Limb (tissue), 2 donors: ENCODE data around the gene UQCR10.

Experiments
- DNase-seq, 2 donors: peaks; one replicate each; pipeline ENCODE4 v3.0.0-alpha.2; 2016; ENCODE audit errors: extremely low spot score in 2 of 2

Gene UQCR10

GRCh38 chr22:29798318-29798717, 31.1 kb downstream of the UQCR10 start:
- DNase-seq = no peak

DNA sequence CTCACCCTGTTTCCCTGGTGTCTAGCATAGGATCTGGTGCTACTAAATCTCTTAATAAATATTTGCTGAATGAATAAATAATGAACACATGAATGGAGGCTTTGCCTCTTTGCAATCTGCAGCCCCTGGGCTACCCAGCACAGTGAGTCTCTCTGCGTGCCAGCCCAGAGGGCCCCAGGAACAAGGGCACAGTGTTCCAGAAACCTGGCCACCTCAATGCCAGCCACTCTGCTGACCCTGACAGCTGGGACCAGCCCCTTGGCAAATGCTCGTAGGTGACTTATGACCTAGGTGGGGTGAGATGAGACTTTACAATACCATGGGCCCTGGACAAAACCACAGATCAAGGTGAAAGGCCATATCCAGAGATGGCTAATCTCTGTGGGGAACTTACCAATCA, 31.6 kb downstream of the UQCR10 start:
- DNase-seq = no peak

DNA sequence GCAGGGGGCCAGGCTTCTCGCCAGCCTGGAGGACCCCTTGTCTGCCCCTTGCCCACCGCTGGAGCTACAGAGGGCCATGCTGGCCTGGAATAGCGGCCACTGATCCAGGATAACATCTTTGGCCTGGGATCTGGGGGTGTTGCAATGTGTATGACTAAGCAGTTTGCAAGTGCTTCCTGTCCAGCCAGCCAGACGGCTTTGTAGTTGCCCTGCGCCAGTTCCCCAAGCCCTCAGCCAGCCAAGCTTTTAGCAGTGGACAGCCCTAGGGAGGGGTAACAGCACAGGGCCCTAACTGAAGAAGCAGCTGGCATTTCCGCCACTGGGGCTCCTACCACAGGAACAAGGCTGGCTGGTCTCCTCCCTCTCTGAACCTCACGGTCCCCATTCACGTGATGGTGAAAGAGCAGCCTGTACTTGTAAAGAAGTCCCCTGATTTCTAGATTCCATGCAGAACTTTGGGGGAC, 32.1 kb downstream of the UQCR10 start:
- DNase-seq = no peak

DNA sequence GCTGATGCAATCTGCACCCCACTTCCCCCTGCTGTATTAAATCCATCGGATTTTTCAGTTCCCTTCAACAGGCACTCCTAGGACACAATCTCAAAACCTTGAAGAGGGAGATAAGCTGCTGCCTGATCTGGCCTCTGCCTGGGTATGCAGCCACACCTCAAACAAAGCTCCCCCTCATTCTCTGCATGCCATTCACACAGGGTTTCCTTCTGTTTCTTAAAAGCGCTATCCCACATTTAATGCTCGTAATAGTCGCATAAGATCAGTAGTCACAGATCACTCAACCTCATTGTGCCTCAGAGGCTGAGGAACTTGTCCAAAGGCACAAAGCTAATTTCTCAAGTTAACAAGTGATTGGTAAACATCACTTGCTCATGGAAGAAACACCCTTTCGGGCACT, 34.0 kb downstream of the UQCR10 start:
- no peak for DNase-seq

DNA sequence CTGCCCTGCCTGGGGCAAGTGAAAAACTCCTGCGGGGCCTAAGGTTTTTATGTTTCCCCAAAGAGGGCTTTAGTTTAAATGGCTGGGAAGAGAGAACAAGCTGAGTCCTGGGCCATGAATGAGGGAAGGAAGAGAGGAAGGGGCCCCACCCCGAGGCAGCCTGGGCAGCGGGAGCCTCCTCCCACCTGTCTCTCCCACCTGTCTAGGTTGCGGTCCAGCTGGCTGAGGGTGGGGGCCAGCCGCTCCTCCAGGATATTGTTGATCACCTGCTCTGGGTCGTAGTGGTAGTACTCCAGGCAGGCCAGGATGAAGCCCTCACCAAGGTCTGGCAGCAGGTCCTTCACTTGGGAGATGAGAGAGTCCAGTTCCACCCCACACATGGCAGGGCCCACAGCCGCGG, 34.6 kb downstream of the UQCR10 start:
- DNase-seq = no peak

DNA sequence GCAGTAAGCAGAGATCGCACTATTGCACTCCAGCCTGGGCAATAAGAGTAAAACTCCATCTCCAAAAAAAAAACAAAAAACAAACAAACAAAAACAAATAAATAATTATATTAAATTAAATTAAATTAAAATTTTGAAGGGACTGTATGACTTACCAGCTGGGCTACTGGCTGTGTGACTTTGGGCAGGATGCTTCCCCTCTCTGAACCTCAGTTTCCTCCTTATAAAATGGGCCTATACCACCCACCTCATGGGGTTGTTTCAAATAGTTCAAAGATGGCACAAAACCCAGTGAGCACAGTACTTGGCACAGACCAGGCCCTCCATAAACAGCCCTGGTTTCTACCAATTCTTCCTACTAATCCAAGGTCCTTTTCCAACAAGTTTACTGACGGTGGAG, 36.0 kb downstream of the UQCR10 start:
- no peak for DNase-seq

DNA sequence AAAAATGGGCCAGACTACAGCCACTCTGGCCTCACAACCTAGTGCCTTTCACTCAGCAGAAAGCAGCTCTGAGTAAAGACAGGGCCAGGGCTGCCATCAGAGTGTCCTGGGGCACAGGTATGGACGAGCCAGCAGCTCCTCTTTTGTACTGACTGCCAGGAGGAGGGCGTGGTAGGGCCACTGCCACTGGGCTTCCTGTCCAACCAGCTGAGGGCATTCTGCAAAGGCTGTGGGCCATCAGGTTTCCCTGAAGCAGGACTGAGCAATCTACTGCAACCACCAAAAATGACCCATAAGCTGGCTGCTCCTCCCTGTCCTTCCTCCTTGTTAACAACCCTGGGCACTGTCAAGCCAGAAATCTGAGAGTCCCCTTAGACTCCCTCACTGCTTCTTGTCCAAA, 37.8 kb downstream of the UQCR10 start:
- no peak for DNase-seq

- DNase-seq = no peak
Observed at GRCh38 chr22:29806196-29806595, 39.0 kb downstream of the UQCR10 start.

DNA sequence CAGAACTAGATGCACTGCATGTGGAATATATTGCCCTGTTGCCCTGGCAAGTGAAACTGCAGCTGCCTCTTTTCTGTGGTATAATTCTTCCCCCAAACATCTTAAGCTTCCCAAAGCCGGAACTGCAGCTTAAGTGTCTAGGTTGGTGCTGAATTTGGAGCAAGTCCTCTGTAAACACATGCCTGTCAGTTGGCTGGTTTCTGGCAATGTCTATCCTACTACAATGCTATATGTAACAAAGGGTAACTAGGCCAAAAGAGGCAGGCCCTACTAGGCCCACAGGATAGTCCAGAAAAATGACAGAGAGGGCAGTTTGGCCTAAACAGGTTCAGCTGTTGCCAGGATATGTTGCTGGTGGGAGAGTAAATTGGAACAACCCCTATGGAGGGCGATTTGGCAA, 43.0 kb downstream of the UQCR10 start:
- no peak for DNase-seq

- no peak for DNase-seq
Observed at GRCh38 chr22:29811377-29811776, 44.2 kb downstream of the UQCR10 start.

DNA sequence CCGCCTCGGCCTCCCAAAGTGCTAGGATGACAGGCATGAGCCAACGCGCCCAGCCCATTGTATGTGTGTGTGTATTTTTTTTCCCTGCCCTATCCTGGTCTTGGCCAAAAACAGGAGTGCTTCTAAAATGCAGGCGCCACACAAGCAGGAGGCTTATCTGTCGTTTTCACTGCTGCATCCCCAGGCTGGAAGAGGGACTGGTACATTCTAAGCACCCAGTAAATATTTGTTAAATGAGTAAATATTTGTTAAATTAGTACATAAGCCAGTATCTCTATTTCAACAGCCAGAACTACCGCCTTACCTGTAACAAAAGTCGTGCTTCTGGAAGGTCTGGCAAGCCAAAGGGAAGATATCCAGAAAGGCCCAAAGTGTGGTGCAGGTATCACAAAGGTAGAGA, 46.0 kb downstream of the UQCR10 start:
- no peak for DNase-seq

GRCh38 chr22:29813563-29813962, 46.4 kb downstream of the UQCR10 start:
- no peak for DNase-seq

- no peak for DNase-seq
Observed at GRCh38 chr22:29814003-29814402, 46.8 kb downstream of the UQCR10 start.

DNA sequence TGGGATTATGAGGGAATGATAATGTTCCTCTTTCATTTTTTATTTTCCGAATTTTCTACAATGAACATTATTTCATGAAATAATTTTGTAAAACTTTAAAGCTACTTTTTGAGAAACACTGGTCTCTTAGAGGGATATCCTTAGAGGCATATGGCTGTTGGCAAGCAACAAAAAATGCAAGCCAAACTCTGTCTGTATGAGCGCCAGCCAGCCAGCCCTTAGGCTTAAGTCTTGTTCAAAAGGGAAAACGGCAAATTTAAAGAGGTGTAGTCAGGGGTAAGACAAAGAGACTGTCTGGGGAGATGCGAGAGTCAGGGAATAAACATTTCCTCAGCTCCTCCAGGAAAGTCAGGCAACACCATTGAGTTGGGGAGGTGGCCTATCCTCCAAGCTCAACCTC, 48.4 kb downstream of the UQCR10 start:
- no peak for DNase-seq

GRCh38 chr22:29816128-29816527, 49.0 kb downstream of the UQCR10 start:
- no peak for DNase-seq

- no peak for DNase-seq
Observed at GRCh38 chr22:29816539-29816938, 49.4 kb downstream of the UQCR10 start.

- no peak for DNase-seq
Observed at GRCh38 chr22:29816980-29817379, 49.8 kb downstream of the UQCR10 start.

DNA sequence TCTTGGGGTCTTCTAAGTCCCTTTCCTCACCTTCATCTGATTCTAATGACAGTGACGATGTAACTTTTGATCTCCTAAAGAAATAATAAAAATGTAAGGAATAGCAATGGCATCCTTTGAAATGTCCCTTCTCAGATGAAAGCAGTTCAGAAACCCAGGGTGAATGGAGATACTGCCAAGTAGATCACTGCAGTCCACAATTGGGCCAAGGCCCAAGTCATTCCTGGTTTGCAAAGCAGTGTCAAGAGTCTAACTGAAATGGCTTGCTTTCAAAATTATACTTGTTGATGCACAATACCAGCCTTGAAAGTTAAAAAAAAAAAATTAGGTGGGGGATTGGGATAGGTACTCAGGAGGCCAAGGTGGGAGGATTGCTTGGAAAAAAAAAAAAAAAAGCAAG, 50.6 kb downstream of the UQCR10 start:
- no peak for DNase-seq

DNA sequence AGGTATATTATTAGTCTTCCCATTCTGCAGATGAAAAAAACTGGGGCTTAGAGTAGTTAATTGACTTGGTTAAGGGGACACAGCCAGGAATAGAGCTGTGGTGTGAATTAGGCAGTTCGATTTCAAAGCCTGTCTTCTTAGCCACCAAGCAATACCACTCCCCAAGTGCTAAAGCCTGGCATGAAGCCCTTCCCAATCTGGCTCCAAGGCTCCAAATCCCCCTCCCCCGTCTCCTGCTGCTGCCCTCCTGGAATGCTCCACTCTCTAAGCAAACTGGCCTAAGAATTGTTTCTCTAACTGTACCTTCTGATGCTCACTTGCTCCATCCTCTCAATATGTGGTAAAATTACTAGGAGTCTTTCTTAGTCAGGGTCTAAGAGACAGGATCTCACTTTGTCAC, 52.3 kb downstream of the UQCR10 start:
- DNase-seq = no peak
